ENCODE results near the gene IFITM10. TPM values are rescaled to one million over a fixed set of nuclear protein-coding genes. Genes with fewer than 3 reads are reported as not detected.

IFITM10 gene
- total and polyA plus RNA-seq, 2 donors (not counting 1 experiment from before 2014, with no cell fraction given) = 0.15 to 0.50 TPM

DNA sequence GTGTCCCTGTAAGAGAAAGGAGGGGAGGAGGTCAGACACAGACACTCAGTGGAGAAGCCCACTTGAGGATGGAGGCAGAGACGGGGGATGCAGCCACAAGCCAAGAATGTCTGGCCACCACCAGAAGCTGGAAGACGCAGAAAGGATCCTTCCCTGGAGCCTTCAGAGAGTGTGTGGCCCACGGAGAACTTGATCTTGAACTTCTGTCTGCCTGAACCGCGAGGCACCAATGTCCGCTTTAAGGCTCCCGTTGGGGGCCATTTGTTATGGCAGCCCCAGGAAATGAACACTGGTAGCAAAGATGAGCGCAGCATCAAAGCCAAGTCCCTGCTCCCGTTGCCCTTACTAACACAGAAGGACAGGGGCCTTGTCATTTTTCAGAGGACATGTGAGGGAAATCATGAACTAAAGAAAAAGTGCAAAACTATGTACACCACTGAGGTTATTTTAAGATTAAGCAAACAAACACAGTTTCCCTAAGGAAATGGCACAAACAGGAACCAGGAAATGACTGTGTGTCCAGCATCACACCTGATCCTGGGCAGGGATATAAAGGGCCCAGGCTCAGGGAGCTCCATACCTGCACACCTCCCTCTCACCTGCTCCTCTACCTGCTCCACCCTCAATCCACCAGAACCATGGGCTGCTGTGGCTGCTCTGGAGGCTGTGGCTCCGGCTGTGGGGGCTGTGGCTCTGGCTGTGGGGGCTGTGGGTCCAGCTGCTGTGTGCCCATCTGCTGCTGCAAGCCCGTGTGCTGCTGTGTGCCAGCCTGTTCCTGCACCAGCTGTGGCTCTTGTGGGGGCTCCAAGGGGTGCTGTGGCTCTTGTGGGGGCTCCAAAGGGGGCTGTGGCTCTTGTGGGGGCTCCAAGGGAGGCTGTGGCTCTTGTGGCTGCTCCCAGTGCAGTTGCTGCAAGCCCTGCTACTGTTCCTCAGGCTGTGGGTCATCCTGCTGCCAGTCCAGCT lies 53.5 kb downstream of the IFITM10 start, which contains the start of gene KRTAP5-6:
Gene KRTAP5-6 (plus strand): TSS at position 588 of the 963 bp plus-strand sequence. CDS start 51 bp downstream, at position 639.
- Histone ChIP-seq H4K20me1 (ENCODE audit: control insufficient read depth, extremely low read depth, insufficient read depth, low read length) (no peaks in the 10 kb centered on the region), H3K9me3 (ENCODE audit: control insufficient read depth, insufficient read depth, low read depth, low read length) (no peaks in the 10 kb centered on the region), H3K4me3 (replicated peaks in 1 of 4; ENCODE audit: control extremely low read depth in 1 of 4, insufficient read depth in 1 of 4, low read depth in 3 of 4, low read length in 4 of 4) (no peak within 1 kb of the TSS), H3K27me3 (ENCODE audit: control insufficient read depth, insufficient read depth, low read length) (peaks cover 7% of the 10 kb centered on the region), H3K4me2 (ENCODE audit: extremely low read depth, insufficient read depth, low read length) (no peak within 1 kb of the TSS), H2AFZ (ENCODE audit: low read length) (no peak within 1 kb of the TSS), H3K36me3 (ENCODE audit: control insufficient read depth, insufficient read depth, low read length) (no peaks in the 10 kb centered on the region), H3K27ac (ENCODE audit: insufficient read depth, low read length) (no peak within 1 kb of the TSS), H3K9ac (ENCODE audit: insufficient read depth, low read length) (no peak within 1 kb of the TSS), H3K79me2 (ENCODE audit: control insufficient read depth, insufficient read depth, low read length) (no peaks in the 10 kb centered on the region), H3K4me1 (ENCODE audit: control insufficient read depth, extremely low read depth, insufficient read depth, low read length) (no peaks in the 10 kb centered on the region)
- DNase-seq (ENCODE audit: low read depth in 2 of 2) = no peak
- TF ChIP-seq EZH2 (IDR thresholded peaks at IDR 0.05; ENCODE audit: low read length, missing control alignments) = no peak
- TF ChIP-seq, protein P1, sequence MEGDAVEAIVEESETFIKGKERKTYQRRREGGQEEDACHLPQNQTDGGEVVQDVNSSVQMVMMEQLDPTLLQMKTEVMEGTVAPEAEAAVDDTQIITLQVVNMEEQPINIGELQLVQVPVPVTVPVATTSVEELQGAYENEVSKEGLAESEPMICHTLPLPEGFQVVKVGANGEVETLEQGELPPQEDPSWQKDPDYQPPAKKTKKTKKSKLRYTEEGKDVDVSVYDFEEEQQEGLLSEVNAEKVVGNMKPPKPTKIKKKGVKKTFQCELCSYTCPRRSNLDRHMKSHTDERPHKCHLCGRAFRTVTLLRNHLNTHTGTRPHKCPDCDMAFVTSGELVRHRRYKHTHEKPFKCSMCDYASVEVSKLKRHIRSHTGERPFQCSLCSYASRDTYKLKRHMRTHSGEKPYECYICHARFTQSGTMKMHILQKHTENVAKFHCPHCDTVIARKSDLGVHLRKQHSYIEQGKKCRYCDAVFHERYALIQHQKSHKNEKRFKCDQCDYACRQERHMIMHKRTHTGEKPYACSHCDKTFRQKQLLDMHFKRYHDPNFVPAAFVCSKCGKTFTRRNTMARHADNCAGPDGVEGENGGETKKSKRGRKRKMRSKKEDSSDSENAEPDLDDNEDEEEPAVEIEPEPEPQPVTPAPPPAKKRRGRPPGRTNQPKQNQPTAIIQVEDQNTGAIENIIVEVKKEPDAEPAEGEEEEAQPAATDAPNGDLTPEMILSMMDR (conservative IDR thresholded peaks at IDR 0.05 in 1 of 2, IDR thresholded peaks at IDR 0.05 in 1 of 2; ENCODE audit: low read depth in 1 of 2, low read length in 2 of 2) = no peak

DNA sequence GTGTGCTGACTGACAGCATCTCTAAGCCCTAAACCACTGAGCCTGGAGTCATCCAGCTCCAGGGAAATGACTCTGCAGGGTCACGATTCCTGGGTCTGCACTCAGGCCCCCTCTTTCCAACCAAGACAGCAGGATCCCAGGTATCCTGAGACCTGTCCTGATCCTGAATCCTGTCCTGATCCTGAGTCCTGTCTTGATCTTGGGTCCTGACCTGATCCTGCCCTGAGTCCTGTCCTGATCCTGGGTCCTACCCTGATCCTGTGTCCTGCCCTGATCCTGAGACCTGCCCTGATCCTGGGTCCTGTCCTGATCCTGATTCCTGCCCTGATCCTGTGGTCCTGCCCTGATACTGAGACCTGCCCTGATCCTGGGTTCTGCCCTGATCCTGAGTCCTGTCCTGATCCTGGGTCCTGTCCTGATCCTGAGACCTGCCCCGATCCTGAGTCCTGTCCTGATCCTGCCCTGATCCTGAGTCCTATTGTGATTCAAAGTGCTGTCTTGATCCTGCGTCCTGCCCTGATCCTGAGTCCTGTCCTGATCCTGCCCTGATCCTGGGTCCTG lies 54.8 kb downstream of the IFITM10 start:
- no peaks in the 10 kb centered on the region for H3K79me2 ChIP-seq (ENCODE audit: control insufficient read depth, insufficient read depth, low read length)
- H3K4me2 ChIP-seq (ENCODE audit: extremely low read depth, insufficient read depth, low read length) = no peak overlapping the region
- no peak overlapping the region for H3K9ac ChIP-seq (ENCODE audit: insufficient read depth, low read length)
- TF ChIP-seq, protein P1 (conservative IDR thresholded peaks at IDR 0.05 in 1 of 2, IDR thresholded peaks at IDR 0.05 in 1 of 2; ENCODE audit: low read depth in 1 of 2, low read length in 2 of 2) = no peak
- TF ChIP-seq EZH2 (IDR thresholded peaks at IDR 0.05; ENCODE audit: low read length, missing control alignments) = no peak
- H3K36me3 ChIP-seq (ENCODE audit: control insufficient read depth, insufficient read depth, low read length) = no peaks in the 10 kb centered on the region
- H3K9me3 ChIP-seq (ENCODE audit: control insufficient read depth, insufficient read depth, low read depth, low read length) = no peaks in the 10 kb centered on the region
- DNase-seq (ENCODE audit: low read depth in 2 of 2) = no peak
- H3K27ac ChIP-seq (ENCODE audit: insufficient read depth, low read length) = no peak overlapping the region
- peaks cover 7% of the 10 kb centered on the region for H3K27me3 ChIP-seq (ENCODE audit: control insufficient read depth, insufficient read depth, low read length)
- H3K4me3 ChIP-seq (replicated peaks in 1 of 4; ENCODE audit: control extremely low read depth in 1 of 4, insufficient read depth in 1 of 4, low read depth in 3 of 4, low read length in 4 of 4) = no peak overlapping the region
- H3K4me1 ChIP-seq (ENCODE audit: control insufficient read depth, extremely low read depth, insufficient read depth, low read length) = no peaks in the 10 kb centered on the region
- H4K20me1 ChIP-seq (ENCODE audit: control insufficient read depth, extremely low read depth, insufficient read depth, low read length) = no peaks in the 10 kb centered on the region
- no peak overlapping the region for H2AFZ ChIP-seq (ENCODE audit: low read length)

DNA sequence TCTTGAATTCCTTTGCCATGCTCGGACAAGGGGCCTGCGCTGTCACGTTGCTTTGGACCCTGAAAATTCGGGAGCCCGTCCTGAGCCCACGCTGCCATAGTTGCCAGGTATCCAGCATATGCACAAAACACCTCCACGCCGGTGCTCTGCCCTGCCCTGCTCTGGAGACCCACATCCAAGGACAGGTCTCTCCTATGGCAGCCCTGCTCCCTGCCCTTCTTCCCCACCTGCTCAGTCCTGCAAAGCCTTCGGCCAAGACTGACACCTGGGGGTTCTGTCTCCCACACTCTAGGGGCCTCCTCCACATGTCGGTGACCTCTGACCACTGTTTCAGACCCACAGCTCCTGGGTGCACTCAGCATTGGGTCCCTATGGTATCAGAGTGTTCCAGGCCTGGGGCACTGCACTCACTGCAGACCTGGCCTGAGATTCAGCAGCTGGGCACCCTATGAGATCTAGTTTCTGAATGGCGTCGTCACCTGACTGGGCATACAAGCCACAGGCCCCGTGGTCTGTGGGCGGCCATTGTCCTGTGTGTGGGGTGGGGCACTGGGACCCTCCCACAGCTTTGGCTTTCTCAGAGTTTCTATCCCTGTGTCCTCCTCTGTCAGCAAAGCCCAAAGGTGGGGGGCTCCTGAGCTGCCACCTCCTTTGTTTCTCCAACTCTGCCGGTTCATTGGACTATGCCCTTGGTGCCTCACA lies 55.4 kb downstream of the IFITM10 start:
- no peaks in the 10 kb centered on the region for H3K36me3 ChIP-seq (ENCODE audit: control insufficient read depth, insufficient read depth, low read length)
- no peak overlapping the region for H2AFZ ChIP-seq (ENCODE audit: low read length)
- TF ChIP-seq EZH2 (IDR thresholded peaks at IDR 0.05; ENCODE audit: low read length, missing control alignments) = no peak
- TF ChIP-seq, protein P1 (conservative IDR thresholded peaks at IDR 0.05 in 1 of 2, IDR thresholded peaks at IDR 0.05 in 1 of 2; ENCODE audit: low read depth in 1 of 2, low read length in 2 of 2) = no peak
- H3K4me3 ChIP-seq (replicated peaks in 1 of 4; ENCODE audit: control extremely low read depth in 1 of 4, insufficient read depth in 1 of 4, low read depth in 3 of 4, low read length in 4 of 4) = no peak overlapping the region
- no peak overlapping the region for H3K4me2 ChIP-seq (ENCODE audit: extremely low read depth, insufficient read depth, low read length)
- no peaks in the 10 kb centered on the region for H3K79me2 ChIP-seq (ENCODE audit: control insufficient read depth, insufficient read depth, low read length)
- no peaks in the 10 kb centered on the region for H3K4me1 ChIP-seq (ENCODE audit: control insufficient read depth, extremely low read depth, insufficient read depth, low read length)
- peaks cover 7% of the 10 kb centered on the region for H3K27me3 ChIP-seq (ENCODE audit: control insufficient read depth, insufficient read depth, low read length)
- H3K9ac ChIP-seq (ENCODE audit: insufficient read depth, low read length) = no peak overlapping the region
- no peaks in the 10 kb centered on the region for H4K20me1 ChIP-seq (ENCODE audit: control insufficient read depth, extremely low read depth, insufficient read depth, low read length)
- DNase-seq (ENCODE audit: low read depth in 2 of 2) = no peak
- H3K27ac ChIP-seq (ENCODE audit: insufficient read depth, low read length) = no peak overlapping the region
- no peaks in the 10 kb centered on the region for H3K9me3 ChIP-seq (ENCODE audit: control insufficient read depth, insufficient read depth, low read depth, low read length)

Data from fibroblast of lung (primary cell).